GM19035 (cell line): ENCODE data around the gene PCNX2.

Experiments used
- ATAC-seq: cut with Tn5 transposase; IDR thresholded peaks from one replicate; pipeline ENCODE4 v1.9.1; 2021; ENCODE audit not compliant: unreplicated experiment

Gene PCNX2, protein sequence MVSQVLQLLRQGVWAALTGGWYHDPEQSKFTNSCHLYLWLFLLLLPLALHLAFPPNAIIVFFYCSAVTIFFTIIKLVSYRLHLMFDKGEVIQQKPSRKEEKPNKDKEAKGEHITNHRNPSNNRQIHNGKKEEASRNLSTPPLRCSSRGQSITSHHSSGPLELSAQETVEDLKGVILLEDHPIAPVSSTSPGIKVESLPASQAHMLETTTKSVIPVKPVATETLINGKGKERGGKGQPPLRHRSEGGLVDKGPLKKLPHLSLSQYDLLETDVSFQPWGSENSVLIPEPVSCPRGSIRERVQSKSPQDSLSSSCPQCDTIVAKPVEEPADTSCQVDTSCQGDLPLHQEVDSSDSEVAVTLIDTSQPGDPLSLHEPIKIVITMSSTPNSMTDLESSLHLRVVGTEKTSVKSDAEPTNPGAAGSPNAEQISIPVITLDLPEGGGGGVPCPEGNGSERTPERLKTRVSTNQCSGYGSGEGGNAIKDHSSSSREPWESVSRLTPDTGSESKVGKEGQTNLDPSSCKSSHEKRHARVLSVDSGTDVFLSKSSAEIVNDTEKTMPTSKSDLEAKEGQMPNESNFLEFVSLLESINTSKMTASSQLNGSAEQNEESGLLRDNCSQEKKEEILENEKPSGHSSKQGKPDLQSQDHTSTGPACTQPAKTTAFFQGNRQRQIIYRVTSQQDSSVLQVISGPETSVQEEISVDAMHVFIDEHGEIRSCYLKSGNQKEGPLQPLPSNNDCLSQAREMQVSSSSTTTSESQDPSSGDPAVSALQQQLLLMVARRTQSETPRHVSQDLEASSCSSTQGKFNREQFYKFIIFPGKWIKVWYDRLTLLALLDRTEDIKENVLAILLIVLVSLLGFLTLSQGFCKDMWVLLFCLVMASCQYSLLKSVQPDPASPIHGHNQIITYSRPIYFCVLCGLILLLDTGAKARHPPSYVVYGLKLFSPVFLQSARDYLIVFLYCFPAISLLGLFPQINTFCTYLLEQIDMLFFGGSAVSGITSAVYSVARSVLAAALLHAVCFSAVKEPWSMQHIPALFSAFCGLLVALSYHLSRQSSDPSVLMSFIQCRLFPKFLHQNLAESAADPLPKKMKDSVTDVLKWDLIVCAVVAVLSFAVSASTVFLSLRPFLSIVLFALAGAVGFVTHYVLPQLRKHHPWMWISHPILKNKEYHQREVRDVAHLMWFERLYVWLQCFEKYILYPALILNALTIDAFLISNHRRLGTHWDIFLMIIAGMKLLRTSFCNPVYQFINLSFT (N-terminal part only)

DNA sequence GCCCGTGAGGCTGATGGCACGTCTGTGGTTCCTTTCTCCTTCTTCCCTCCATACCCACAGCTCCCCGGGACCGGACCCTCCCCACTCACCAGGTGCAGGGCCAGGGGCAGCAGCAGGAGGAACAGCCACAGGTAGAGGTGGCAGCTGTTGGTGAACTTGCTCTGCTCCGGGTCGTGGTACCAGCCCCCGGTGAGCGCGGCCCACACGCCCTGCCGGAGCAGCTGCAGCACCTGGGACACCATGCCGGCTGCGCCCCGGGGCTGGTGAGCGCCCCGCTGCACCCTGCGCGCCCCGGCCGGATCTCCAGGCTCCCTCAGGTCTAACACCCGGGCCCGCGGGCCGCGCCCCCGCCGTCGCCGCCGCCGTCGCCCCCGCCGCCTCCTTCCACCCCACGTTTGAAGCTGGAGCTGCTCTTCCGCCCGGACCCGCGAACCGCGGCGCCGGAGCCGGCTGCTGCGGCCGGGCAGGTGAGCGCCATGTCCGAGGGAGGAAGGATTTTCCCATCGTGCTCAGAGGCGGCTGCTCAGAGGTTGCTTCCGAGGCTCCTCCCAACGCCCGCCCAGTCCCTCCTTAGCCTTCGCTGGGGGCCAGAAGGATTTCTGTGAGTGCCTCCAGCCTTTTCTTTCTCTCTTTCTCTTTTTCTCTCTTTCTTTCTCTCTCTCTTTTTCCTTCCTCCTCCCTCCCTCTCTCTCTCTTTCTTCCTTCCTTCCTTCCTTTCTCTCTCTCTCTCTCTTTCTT is at the start of gene PCNX2:
PCNX2 (minus strand) TSS at position 489 of the 738 bp plus-strand sequence; CDS start at position 242, 247 bp downstream.
- ATAC-seq: peak; percentile 94

DNA sequence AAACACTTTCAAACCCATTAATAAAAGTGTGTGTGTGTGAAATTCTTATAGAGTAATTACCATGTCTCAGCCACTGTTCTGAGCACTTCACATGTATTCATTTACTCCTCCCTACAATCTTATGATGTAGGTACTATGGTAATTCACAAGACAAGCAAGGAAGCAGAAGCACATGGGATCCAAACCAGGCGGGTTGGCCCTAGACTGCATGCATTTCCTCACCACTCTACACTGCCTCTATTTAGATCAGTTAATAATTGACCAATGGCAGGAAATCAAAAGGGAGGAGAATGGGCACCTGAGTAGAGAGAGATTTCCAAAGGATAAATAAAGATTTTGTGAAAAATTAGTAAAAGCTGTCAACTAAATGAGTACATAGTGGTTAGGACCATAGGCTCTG is 47.7 kb upstream of the PCNX2 start:
- no peak for ATAC-seq

DNA sequence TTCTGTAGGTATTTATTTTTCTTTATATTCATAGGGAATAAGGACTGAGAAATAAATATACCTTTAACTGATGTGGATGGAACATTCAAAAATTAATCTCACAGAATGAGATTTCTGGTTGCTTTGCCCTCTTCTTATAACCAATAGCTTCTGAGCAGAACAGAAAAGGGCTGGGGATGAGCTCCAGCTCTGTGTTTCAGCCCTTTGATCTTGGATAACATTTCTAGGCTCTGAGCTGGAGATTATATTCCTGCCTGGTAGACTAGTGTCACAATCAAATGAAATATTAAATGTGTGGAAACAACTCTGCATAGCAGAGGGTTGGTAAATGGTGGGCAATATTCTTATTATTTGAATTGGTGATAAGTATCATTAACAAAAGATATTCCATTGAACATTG is 46.6 kb upstream of the PCNX2 start:
- ATAC-seq: no peak

DNA sequence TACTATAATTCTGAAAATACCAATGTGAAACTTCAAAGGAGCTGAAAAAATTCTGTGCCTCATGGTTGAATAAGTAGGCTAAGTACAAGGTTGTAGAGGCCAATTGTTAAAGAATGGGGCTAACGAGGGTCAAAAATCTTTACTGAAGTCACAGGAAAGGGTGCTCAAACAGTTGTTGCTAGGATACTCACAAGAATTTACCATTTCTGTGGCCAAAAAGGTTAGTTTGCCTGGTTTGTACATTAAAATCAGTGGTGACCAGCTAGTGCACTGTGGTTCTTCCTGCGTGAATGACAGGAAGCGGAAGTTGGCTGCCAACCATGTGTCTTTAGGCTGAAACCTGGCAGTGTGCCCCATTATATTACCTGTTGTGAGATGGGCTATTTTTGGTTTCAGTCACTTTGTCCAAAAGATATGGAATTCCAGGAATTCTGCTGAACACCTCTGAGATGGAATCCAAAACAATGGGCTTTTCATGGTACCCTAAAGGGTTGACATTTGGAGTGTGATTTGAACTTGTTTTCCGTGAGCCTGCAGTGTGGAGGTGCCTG is 45.5 kb upstream of the PCNX2 start:
- ATAC-seq: no peak

DNA sequence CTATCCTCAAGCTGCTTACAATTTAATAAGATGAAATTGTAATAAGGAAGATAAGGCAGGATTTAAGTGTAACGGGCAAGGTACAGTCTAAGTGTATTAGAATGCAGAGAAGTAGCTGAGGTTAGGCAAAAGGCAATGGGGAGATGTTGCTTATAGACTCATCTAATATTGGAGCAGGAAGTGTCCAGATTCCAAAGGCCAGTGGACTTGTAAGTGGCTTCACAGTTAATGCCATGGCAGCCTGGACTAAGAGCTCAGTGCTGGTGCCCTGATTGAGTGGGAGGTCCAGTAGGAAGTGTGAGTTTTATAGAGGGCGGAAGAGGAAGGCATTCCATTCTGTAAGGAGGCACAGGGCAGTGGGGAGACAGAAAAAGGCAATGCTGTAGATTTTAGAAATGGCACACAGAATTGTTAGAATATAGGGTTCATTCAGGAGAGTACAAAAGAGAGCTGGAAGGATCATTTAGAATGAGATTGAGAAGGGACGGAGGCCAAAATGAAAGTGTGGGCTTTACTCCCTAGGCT is 44.6 kb upstream of the PCNX2 start:
- no peak for ATAC-seq

DNA sequence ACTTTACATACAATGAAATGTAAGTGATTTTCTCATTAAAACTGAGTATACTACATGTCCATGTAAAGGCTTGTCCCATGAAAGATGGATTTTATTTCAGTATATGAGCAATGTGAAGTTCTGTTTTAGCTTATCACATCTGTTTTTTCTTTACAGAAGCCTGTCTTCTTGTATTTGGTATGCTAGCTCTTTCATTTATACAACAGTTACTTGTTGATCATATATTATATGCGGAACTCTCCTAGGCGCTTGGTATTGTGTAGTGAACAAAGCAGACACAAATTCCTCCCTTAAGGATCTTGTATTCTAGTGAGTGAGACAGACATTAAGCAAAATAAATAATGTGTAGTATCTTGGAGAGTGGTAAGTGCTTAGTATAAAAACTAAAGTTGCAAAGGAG is 42.6 kb upstream of the PCNX2 start:
- ATAC-seq: no peak

DNA sequence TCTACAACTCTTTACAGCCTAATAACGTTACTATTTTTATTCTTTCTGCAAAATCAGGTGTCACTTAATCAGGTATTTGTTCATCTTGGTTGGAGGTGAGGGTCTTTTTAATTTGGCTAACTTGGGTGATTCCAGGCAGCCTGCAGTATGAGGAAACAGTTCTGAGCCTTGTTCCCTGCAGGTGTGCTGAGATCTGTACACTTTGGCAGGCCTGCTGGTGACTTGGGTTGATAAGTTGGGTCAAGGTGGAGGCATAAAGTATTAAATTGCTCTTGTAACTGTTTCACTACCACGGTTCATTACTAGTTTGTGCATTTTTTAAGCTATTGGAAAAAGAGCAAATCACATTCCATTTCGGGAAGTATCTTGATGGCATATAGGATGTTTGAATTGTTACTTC is 42.0 kb upstream of the PCNX2 start:
- no peak for ATAC-seq

DNA sequence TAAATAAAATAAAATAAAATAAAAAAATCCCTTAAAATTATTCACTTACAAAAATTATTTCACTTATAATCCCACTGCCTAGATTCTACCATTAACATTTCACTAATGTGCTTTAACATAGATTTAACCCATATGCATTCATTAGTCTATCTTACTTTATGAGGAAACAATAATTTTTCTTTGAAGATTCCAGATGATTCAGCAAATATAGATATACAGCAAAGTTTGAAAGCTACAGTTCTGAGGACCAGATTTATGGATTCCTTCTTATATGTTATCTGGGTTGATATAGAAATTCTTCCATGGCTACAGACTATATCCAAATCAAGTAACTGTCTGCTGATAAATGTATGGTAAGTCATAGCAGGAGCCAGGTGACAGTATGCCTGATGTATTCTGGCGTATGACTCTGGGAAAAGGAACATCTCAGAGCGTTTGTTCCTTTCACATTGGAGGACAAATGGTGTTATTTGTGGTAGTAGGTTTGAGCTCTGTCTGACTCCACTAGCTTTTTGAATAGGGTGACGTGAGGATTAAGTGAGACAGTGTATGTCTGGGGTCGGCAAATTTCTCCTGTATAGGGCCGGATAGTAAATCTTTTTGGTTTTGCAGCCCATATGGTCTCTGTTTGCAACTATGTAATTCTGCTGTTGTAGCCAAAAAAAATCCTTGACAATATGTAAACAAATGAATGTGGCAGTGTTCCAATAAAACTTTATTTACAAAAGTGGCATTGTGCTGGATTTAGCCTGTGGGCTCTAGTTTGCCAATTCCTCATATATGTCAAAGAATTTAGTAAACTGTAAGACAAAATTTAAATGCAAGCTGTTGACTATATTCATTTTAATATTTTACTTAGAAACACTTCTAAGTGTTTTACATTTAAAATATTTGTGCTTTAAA is 41.3 kb upstream of the PCNX2 start:
- no peak for ATAC-seq

DNA sequence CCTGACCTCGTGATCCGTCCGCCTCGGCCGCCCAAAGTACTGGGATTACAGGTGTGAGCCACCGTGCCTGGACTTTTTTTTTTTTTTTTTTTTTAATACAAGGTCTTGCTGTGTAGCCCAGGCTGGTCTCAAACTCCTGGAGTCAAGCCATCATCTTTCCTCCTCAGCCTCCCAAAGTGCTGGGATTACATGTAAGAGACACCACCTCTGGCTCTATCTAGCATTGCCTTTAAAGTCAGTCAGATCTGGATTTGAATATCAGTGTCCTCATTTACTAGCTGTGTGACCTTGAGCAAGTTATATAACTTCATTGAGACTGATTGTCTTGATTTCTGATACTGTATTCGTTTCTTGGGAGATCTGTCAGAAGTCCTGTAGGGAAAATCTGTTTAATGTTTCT is 38.6 kb upstream of the PCNX2 start:
- ATAC-seq: no peak

DNA sequence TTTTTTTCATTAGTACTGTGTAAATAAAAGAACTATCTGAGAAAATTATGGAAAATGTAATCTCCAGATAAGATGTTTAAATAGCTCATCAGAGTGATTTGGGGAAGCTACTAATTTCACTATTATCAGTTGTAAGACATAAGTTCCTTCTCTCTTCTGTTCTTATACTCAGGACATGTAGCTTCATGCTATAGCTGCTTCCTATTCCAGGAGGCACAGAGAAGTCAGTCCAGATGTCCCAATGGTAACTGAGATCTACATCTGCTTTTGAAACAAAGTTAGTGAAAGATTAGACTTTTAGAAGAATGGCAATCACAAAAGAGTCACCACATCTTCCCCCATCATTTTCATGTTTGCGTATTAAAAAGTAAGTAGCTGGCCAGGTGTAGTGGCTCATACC is 37.6 kb upstream of the PCNX2 start:
- ATAC-seq: no peak

DNA sequence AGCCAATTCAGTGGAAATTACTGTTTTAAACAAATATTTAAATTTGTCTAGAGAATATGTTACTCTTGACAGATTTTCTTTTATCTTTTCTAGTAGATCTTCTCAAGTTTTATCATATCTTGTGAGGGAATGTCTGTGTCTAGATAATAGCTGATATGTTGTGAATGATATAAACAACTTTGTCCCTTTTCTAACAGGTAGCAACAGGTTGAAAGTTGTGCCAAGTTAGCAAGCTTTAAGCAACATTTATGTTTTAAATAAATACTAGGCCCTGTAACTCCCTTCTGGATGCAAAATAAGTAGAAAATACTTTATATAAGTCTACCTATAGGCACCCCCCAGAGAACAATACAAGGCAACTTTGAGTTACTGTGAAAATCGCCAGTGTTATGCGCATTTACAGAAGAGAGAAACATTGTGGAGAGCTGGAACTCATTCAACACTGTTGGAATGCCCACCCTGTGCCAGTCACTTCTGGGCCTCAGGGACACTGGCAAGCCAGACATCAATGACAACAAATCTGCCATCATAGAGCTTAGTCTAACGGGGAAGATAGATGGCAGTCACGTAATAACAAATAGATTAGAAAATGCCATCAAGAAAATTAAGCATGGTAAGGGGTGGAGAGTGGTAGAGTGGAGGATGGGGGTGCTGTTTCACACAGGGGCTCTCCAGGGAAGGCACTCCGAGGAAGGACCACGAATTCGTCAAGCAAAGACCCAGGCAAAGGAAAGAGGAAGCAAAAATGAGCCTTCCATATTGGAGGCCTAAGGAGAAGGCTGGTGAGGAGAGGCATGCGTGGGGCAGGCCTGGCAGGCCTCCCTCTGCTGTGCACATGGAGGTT is 36.4 kb upstream of the PCNX2 start:
- ATAC-seq: no peak

DNA sequence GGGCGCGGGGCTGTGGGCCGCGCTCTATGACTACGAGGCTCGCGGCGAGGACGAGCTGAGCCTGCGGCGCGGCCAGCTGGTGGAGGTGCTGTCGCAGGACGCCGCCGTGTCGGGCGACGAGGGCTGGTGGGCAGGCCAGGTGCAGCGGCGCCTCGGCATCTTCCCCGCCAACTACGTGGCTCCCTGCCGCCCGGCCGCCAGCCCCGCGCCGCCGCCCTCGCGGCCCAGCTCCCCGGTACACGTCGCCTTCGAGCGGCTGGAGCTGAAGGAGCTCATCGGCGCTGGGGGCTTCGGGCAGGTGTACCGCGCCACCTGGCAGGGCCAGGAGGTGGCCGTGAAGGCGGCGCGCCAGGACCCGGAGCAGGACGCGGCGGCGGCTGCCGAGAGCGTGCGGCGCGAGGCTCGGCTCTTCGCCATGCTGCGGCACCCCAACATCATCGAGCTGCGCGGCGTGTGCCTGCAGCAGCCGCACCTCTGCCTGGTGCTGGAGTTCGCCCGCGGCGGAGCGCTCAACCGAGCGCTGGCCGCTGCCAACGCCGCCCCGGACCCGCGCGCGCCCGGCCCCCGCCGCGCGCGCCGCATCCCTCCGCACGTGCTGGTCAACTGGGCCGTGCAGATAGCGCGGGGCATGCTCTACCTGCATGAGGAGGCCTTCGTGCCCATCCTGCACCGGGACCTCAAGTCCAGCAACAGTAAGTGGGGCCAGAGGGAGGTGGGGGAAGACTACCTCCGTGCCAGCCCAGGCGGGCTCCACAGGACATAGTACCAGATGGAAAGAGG is 32.8 kb upstream of the PCNX2 start:
- peak; percentile 28 for ATAC-seq

DNA sequence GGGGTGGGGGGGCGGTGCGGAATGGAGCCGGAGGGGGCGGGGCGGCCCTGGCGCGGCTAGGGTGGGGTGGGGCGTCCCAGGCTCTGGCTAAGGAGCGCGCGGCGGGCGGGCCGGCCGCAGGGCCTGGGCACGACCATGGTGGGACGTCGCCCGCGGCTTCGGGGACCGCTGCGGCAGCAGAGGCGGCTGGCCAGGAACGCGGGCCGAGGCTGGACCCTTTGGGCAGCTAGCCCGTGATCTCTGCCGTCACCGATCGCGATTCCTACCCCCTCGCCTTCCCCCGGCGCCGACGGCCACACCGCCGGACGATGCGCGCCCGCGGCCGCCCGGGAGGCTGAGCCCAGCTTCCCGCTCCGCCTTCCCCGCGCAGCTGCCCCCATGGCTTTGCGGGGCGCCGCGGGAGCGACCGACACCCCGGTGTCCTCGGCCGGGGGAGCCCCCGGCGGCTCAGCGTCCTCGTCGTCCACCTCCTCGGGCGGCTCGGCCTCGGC is 32.2 kb upstream of the PCNX2 start, which contains the start of gene MAP3K21:
MAP3K21 (plus strand) TSS at position 74 of the 491 bp plus-strand sequence; CDS start at position 379, 305 bp downstream.
- ATAC-seq: peak; percentile 54

DNA sequence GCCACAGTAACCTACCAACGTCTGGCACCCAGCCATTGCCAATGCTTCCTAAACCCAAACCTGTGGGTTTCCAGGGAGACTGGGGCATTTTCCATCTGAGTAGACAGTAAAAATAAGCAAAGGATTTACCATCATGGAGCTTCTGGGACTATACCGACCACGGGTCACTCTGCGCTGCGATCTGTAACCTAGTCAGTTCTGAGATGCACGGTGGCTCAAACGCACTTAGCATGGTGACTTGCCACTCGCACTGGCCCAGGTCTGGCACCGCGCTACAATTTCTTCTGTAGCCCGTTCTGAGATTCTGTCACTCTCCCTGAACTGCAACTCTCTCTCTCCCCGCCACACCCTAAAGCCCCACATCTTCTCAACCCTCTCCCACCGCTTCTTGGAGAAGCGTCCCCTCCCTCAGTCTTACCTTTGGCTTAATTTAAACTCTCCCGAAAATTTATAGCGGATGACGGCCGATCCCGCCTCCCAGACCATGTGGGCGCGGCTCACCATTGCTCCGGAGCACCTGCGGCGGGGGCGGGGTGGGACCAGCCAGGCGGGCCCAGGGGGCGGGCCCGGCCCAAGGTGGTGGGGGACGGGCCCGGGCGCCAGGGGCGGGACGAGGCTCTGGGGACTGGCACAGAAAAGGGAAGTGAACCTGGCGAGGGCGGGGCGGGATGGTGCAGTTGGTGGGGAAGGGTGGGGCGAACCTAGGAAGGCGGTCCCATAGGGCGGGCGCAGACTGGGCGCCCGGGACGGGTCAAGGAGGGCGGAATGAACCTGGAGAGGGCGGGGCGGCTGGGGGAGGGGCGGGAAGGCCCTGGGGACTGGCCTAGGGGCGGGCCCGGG is 31.5 kb upstream of the PCNX2 start:
- ATAC-seq: peak; percentile 81

DNA sequence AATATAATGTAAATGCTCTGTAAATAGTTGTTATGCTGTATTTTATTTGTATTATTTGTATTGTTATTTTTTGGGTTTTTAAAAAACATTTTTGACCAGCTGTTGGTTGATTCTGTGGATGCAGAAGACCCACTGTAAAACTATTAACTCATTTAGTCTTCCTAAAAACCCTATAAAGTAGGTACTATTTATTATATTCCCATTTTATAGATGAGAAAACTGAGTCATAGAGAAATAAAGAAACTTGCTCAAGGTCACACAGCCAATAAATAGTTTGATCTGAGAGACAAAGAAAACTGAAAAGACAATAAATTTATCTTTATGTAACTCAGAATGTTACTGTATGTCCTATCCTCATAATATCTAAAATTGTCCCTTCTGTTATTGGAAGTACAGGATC is 30.8 kb upstream of the PCNX2 start:
- ATAC-seq: no peak

DNA sequence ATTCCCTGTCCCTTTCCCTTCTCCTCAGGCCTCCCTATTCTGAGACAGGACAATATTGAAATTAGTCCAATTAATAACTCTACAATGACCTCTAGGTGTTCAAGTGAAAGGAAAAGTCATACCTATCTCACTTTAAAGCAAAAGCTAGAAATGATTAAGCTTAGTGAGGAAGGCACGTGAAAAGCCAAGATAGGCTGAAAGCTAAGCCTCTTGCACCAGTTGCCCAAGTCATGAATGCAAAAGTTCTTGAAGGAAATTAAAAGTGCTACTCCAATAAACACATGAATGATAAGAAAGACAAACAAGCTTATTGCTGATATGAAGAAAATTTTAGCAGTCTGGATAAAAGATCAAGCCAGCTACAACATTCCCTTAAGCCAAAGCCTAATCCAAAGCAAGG is 28.2 kb upstream of the PCNX2 start:
- no peak for ATAC-seq
